Right lobe of liver (tissue), 4 donors: ENCODE data around the gene SPATA2.

Experiments
- POLR2A ChIP-seq: fragments of 450-650 bp; IDR thresholded peaks from one replicate; pipeline ENCODE4 v1.6.1; 2017; ENCODE audit warnings: antibody characterized with exemption, mild to moderate bottlenecking
- TF ChIP-seq, protein P1 (sequence below), 4 donors: fragments of 200-600 bp in 3 of 4; fragments of 450-650 bp in 1 of 4; IDR thresholded peaks; one replicate each; pipeline versions ENCODE4 v1.5.1 to v1.8.0; 2016 to 2022; ENCODE audit warnings: antibody characterized with exemption in 4 of 4, mild to moderate bottlenecking in 2 of 4
- donor health status: DM: no; HTN: no; CAD: no.
- donor health status: DM: no; HTN: no; CAD: no.
- donor health status: DM: no; HTN: yes; CAD: no.

GRCh38 chr20:49937027-49937929 is 21.9 kb upstream of the SPATA2 start:
- TF ChIP-seq, protein P1, sequence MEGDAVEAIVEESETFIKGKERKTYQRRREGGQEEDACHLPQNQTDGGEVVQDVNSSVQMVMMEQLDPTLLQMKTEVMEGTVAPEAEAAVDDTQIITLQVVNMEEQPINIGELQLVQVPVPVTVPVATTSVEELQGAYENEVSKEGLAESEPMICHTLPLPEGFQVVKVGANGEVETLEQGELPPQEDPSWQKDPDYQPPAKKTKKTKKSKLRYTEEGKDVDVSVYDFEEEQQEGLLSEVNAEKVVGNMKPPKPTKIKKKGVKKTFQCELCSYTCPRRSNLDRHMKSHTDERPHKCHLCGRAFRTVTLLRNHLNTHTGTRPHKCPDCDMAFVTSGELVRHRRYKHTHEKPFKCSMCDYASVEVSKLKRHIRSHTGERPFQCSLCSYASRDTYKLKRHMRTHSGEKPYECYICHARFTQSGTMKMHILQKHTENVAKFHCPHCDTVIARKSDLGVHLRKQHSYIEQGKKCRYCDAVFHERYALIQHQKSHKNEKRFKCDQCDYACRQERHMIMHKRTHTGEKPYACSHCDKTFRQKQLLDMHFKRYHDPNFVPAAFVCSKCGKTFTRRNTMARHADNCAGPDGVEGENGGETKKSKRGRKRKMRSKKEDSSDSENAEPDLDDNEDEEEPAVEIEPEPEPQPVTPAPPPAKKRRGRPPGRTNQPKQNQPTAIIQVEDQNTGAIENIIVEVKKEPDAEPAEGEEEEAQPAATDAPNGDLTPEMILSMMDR (IDR thresholded peaks at IDR 0.05) = no peak
- no peak for TF ChIP-seq POLR2A
